HEK293T (cell line): ENCODE data around the gene MYDGF.
A peak's percentile ranks its signal among the peaks of the same experiment; 100 is the strongest.
"Not testable (repeated sequence)": the region's sequence is repeated elsewhere in the genome, so short reads cannot be mapped to it uniquely, and the experiment has no call there.

Source experiments
- CTCF ChIA-PET: fragments of 350-600 bp; formaldehyde crosslinking; extraction: SDS; loops from one replicate; lab custom pipeline; 2021; ENCODE audit warnings: antibody characterized with exemption, inconsistent platforms; lab: Yijun Ruan, JAX
- POLR2A ChIA-PET: fragments of 350-600 bp; formaldehyde crosslinking; extraction: SDS; loops from one replicate; lab custom pipeline; 2020; ENCODE audit warnings: antibody characterized with exemption, inconsistent platforms; lab: Yijun Ruan, JAX
- DNase-seq: peaks from one replicate; pipeline ENCODE4 v3.0.0; 2012; ENCODE audit warnings: mixed read lengths; ENCODE audit errors: extremely low spot score
- ARNT ChIP-seq: fragments of 450-650 bp; IDR thresholded peaks from 2 replicates; pipeline ENCODE4 v1.6.1; 2017; ENCODE audit warnings: mild to moderate bottlenecking
- BHLHE40 ChIP-seq: fragments of 450-650 bp; IDR thresholded peaks from 2 replicates; pipeline ENCODE4 v1.6.1; 2016; ENCODE audit warnings: mild to moderate bottlenecking, moderate library complexity, borderline replicate concordance
- CTBP1 ChIP-seq: fragments of 450-650 bp; IDR thresholded peaks from 2 replicates; pipeline ENCODE4 v1.6.1; 2016; ENCODE audit warnings: borderline replicate concordance
- ELF4 ChIP-seq: fragments of 450-650 bp; IDR thresholded peaks from 2 replicates; pipeline ENCODE4 v1.6.1; 2017; ENCODE audit warnings: antibody characterized with exemption
- FOXA1 ChIP-seq: fragments of 450-650 bp; IDR thresholded peaks from 2 replicates; pipeline ENCODE4 v1.6.1; 2016; ENCODE audit warnings: mild to moderate bottlenecking
- FOXK2 ChIP-seq: fragments of 450-650 bp; IDR thresholded peaks from 2 replicates; pipeline ENCODE4 v1.6.1; 2016; ENCODE audit warnings: mild to moderate bottlenecking
- FOXM1 ChIP-seq: fragments of 450-650 bp; IDR thresholded peaks from 2 replicates; pipeline ENCODE4 v1.6.1; 2017; ENCODE audit warnings: mild to moderate bottlenecking, borderline replicate concordance
- HDGF ChIP-seq: fragments of 450-650 bp; IDR thresholded peaks from 2 replicates; pipeline ENCODE4 v1.6.1; 2017; ENCODE audit warnings: antibody characterized with exemption, borderline replicate concordance
- L3MBTL2 ChIP-seq: fragments of 450-650 bp; conservative IDR thresholded peaks from 2 replicates; pipeline ENCODE4 v1.6.1; 2016; ENCODE audit warnings: mild to moderate bottlenecking
- LEF1 ChIP-seq: fragments of 450-650 bp; IDR thresholded peaks from 2 replicates; pipeline ENCODE4 v1.6.1; 2017; ENCODE audit warnings: mild to moderate bottlenecking, borderline replicate concordance
- NFRKB ChIP-seq: fragments of 450-650 bp; IDR thresholded peaks from 2 replicates; pipeline ENCODE4 v1.6.1; 2016; ENCODE audit warnings: mild to moderate bottlenecking, moderate library complexity
- SP1 ChIP-seq: fragments of 450-650 bp; IDR thresholded peaks from 2 replicates; pipeline ENCODE4 v1.6.1; 2017
- SUZ12 ChIP-seq: fragments of 450-650 bp; IDR thresholded peaks from 2 replicates; pipeline ENCODE4 v1.6.1; 2016; ENCODE audit warnings: mild to moderate bottlenecking
- TARDBP ChIP-seq: fragments of 450-650 bp; IDR thresholded peaks from 2 replicates; pipeline ENCODE4 v1.6.1; 2016
- ZNF384 ChIP-seq: fragments of 450-650 bp; IDR thresholded peaks from 2 replicates; pipeline ENCODE4 v1.6.1; 2016
- TF ChIP-seq, protein P1 (sequence below): fragments of 450-650 bp; IDR thresholded peaks from 2 replicates; pipeline ENCODE4 v1.6.1; 2016

The MYDGF gene

DNA sequence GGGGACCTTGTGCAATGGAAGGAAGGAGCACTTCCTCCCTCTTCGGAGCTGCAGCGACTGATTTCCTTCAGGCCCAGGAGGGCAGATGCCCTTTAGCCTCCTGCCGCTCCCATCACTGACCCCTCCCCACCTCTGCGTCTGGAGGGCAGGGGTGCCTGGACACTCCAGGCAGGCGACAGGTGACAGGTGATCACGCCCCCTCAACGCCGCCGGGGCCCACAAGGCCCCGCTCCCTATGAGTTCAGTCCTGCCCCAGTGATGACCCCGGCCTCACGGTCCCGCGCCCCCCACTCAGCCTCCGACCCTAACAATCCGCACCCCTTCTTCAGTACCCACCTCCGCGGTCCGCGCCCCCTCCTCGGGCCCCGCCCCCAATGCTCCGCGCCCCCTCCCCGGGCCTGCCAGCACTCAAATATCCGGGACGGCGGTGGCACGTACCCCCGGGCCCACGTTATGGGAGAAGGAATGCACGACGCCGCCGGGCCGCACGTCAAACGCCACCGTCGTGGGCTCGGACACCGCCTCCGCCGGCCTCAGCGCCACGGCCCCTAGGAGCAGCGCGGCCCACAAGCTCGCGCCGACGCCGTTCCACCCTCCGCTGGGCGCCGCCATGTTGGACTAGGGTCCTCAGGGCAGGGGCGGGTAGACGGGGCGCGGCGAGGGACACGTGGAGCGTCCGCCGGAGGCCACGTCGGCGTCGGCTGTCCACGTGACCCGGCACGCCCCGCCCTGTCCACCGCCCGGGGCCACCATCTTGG, at the start of gene MYDGF:
Gene MYDGF (minus strand): TSS at position 620 of the 758 bp plus-strand sequence. CDS start 8 bp downstream, at position 612.
- ChIA-PET POLR2A (interaction anchor here (0.7 kb wide), 1 partner anchor 11 kb away, joined by 4 read pairs; no protein-coding TSS in a partner anchor), CTCF (no interaction called here)
- peak; percentile 100 for DNase-seq
- TF ChIP-seq L3MBTL2 (peak; percentile 37), CTBP1 (no peak)

DNA sequence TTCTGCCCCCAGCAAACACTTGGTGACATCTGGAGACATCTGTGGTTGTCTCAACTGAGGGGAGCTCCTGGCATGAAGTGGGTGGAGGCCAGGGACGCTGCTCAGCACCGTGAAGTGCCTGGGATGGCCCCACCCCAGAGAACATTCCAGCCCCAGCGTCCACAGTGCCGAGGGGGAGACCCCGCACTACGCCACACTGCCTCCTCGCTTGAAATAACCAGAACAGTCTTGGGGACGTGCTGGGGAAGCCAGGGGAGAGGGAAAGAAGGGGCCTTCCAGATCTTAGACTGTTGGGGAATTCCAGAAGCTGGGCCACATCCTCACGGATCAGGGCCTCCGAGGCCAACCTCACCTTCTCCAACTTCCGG, 49.3 kb upstream of the MYDGF start:
- no peak for DNase-seq
- POLR2A ChIA-PET, result no interaction called here
- TF ChIP-seq SUZ12, result no peak
- TF ChIP-seq ARNT, result no peak
- TF ChIP-seq ELF4, result no peak
- TF ChIP-seq TARDBP, result no peak
- TF ChIP-seq, protein P1, sequence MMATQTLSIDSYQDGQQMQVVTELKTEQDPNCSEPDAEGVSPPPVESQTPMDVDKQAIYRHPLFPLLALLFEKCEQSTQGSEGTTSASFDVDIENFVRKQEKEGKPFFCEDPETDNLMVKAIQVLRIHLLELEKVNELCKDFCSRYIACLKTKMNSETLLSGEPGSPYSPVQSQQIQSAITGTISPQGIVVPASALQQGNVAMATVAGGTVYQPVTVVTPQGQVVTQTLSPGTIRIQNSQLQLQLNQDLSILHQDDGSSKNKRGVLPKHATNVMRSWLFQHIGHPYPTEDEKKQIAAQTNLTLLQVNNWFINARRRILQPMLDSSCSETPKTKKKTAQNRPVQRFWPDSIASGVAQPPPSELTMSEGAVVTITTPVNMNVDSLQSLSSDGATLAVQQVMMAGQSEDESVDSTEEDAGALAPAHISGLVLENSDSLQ, result no peak
- TF ChIP-seq NFRKB, result no peak
- TF ChIP-seq BHLHE40, result no peak
- no peak for TF ChIP-seq FOXM1
- no peak for TF ChIP-seq FOXK2
- no peak for TF ChIP-seq ZNF384
- no peak for TF ChIP-seq LEF1
- no peak for TF ChIP-seq L3MBTL2
- no peak for TF ChIP-seq SP1
- no peak for TF ChIP-seq FOXA1
- TF ChIP-seq CTBP1, result no peak
- no peak for TF ChIP-seq HDGF
- CTCF ChIA-PET, result no interaction called here

DNA sequence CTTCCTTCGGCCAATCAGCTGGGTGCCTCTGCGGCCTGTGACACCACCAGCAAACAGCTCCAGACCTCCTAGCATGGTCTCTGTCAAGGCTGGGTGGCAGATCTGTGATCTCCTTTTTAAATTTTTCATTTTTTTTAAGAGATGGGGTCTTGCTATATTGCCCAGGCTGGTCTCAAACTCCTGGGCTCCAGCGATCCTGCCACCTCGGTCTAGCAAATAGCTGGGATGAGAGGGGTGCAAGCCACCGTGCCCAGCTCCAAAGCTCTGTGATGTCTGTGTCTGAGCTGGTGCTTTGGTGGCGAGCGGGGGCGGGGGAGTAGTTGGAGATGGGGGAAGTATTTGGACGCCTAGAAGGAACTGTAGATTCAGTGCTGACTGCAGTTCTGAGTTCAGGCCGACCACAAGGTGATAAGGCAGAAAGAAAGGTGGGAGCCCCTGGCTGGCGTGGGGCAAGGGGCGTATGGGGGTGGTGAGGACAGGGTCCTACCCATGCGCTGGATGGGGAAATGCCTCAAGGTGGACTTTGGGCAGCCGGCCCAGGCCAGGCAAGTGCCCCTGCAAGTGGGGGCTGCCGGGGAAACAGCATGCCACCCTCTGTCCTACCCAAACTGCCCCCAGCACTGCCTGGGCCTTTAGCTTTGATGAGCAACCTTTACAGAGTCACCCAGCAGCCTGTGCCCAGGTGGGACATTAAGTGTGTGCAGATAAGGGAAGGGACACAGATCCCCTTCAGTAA, 48.0 kb upstream of the MYDGF start:
- DNase-seq, result no peak
- POLR2A ChIA-PET, result interaction anchor here (1.0 kb wide), 1 partner anchor 73 kb away, joined by 3 read pairs; no protein-coding TSS in a partner anchor
- CTCF ChIA-PET, result interaction anchor here (0.9 kb wide), 1 partner anchor 91 kb away, joined by 4 read pairs; no protein-coding TSS in a partner anchor
- TF ChIP-seq TARDBP (no peak), FOXK2 (no peak), SUZ12 (no peak), NFRKB (no peak), FOXA1 (no peak), ARNT (no peak), L3MBTL2 (no peak)

DNA sequence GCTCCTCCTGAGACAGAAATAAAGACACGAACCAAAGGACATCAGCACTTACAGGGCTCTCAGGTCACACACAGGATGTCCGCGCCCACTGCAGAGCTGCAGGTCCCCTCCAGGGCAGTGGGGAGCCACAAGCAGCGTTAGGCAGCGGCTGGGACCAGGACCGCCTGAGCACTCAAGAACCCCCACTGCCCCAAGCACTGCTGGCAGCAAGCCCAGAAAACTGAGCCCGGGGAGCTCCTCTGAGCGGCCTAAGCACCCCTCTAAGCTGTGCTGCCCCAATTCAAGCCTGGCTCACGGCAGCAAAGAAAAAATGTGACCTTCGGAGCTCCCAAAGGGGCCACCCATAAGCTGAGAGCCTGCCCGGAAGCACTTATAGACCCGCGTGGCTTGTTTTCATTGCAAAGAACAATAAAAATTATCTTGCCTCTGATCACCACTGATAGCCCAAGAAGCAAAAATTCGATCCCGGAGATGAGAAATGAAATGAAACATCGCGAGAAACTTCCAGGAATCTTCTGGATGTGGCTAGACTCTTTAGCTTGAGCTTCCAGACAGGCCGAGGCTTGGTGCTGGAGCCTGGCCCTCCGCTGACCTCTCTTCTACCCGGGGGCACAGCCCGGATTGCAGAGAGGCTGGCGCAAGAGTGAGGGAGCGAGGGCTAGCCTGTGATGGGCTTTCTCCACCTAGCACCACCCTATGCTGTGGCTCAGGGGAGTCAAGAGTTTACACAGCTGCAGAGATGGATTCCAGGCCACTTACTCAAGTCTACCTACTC, 47.2 kb upstream of the MYDGF start:
- TF ChIP-seq BHLHE40 (no peak), L3MBTL2 (no peak), ELF4 (no peak), SP1 (no peak), ZNF384 (no peak), FOXK2 (no peak), TARDBP (no peak)
- POLR2A ChIA-PET, result interaction anchor here (1.0 kb wide), 1 partner anchor 315 kb away, joined by 3 read pairs; the partner anchor contains the start of gene CHAF1A
- CTCF ChIA-PET, result interaction anchor here (0.9 kb wide), 1 partner anchor 92 kb away, joined by 4 read pairs; no protein-coding TSS in a partner anchor
- DNase-seq, result no peak

DNA sequence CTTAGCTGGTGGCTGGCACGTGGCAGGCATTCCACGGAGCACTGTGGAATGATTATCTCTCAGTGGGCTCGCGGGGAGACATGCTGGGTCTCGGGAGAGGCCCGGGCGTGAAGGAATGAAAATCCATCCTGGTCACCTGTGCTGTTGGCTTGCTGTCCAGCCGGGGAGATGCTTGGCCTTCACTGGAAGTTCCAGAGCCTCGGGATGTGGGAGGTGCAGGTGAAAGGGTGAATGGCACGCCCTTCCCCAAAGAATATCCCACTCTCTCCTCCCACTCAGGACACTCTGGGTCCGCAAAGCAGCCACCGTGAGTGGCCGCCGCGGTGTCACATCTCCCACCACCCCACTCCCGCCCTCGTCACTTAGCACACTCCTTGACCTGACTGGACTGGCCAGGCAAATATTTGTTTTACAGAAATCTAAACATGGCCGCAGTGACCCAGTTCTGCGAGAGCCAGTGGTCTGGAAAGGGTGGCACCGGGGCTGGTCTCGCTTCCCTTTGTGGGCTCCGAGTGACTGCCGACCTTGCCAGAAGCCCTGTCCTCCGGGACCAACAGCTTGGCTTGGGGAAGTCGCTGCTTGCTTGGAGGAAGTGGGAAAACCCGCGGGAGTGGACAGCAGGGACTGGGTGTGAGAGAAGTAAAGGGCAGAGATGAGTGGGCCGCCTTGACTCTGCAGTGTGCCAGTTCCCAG, 45.5 kb upstream of the MYDGF start:
- ChIA-PET CTCF (no interaction called here), POLR2A (no interaction called here)
- DNase-seq, result no peak
- no peak for TF ChIP-seq FOXA1
- TF ChIP-seq ARNT, result no peak
- no peak for TF ChIP-seq BHLHE40
- TF ChIP-seq CTBP1, result no peak
- TF ChIP-seq, protein P1, result no peak
- TF ChIP-seq FOXM1, result no peak
- no peak for TF ChIP-seq SP1
- no peak for TF ChIP-seq L3MBTL2

DNA sequence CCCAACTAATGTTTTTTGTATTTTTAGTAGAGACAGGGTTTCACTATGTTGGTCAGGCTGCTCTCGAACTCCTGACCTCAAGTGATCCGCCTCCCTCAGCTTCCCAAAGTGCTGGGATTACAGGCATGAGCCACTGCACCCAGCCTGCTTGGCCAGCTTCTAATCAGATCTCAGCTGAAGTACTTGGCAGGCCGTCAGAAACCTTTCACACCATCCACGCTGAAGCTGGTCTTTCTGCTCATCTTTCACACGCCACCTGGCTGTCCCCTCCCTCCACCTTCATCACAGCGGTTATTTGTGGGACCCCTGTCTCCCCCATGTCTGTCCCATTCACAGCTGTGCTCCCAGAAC, 45.0 kb upstream of the MYDGF start:
- POLR2A ChIA-PET, DNase-seq, CTCF ChIA-PET: not testable (repeated sequence)
